HCEC 1CT (cell line): ENCODE measurements around the gene KRTAP23-1.

Source experiments
- DNase-seq: peaks from one replicate; pipeline ENCODE4 v3.0.0-alpha.2; 2017

Gene KRTAP23-1

GRCh38 chr21:30305136-30305535 is 43.3 kb downstream of the KRTAP23-1 start:
- no peak for DNase-seq
